ENCODE data around the gene KCNK10.

KCNK10 gene

DNA sequence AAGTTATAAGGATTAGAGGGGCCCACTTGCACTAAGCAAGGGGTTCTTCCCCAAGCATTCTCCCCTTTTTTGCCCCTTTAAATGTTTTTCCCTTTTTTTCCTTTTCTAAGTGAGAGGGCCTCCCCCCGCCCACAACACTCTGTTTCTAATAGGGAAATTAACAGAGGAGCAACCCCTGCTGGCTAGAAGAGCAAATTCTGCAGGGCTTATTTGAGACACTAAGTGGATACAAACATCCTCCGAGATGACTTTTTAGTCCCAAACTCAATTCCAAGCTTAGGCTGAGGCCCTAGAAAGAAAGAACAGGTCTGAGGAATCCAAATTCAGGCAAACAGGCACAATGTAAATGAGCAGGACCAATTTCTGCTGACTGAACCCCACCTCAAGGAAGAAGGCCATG lies 179.3 kb downstream of the KCNK10 start:
- Histone ChIP-seq H3K27me3 (ENCODE audit: insufficient read depth, low read depth) (no peaks in the 10 kb centered on the region), H3K4me3 (IDR thresholded peaks at IDR 0.05; ENCODE audit: insufficient read depth, low read depth, low read length) (no peak overlapping the region), H3K27ac (no peak overlapping the region), H3K79me2 (ENCODE audit: insufficient read depth, low read depth) (no peaks in the 10 kb centered on the region), H3K36me3 (ENCODE audit: insufficient read depth) (no peaks in the 10 kb centered on the region), H4K20me1 (ENCODE audit: insufficient read depth) (no peaks in the 10 kb centered on the region), H3K9ac (no peak overlapping the region), H3K4me2 (no peak overlapping the region), H2AFZ (ENCODE audit: low read depth) (no peak overlapping the region), H3K4me1 (ENCODE audit: low read depth, poor library complexity, severe bottlenecking) (no peaks in the 10 kb centered on the region)
- TF ChIP-seq, protein P1, sequence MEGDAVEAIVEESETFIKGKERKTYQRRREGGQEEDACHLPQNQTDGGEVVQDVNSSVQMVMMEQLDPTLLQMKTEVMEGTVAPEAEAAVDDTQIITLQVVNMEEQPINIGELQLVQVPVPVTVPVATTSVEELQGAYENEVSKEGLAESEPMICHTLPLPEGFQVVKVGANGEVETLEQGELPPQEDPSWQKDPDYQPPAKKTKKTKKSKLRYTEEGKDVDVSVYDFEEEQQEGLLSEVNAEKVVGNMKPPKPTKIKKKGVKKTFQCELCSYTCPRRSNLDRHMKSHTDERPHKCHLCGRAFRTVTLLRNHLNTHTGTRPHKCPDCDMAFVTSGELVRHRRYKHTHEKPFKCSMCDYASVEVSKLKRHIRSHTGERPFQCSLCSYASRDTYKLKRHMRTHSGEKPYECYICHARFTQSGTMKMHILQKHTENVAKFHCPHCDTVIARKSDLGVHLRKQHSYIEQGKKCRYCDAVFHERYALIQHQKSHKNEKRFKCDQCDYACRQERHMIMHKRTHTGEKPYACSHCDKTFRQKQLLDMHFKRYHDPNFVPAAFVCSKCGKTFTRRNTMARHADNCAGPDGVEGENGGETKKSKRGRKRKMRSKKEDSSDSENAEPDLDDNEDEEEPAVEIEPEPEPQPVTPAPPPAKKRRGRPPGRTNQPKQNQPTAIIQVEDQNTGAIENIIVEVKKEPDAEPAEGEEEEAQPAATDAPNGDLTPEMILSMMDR (conservative IDR thresholded peaks at IDR 0.05; ENCODE audit: low read depth, low read length) = no peak

DNA sequence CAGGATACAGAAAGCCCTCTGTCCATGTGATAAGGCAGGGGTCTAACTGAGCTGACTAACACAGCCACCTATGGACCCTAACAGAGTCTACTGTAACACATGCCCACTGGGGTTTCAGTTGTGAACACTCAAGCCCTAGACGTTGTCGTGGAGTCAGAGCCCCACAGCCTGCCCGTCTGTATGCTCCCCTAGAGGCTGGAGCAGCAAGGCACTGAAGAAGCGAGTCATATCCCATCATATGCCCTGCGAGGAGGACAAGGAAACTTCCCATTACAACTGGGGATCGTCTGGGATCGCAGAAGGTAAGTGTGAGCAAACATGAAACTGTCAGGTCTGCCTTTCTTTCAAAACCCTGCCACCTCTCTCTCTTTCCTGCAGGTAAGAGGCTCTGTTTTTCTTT lies 180.1 kb downstream of the KCNK10 start:
- Histone ChIP-seq H3K4me2 (no peak overlapping the region), H3K27me3 (ENCODE audit: insufficient read depth, low read depth) (no peaks in the 10 kb centered on the region), H3K36me3 (ENCODE audit: insufficient read depth) (no peaks in the 10 kb centered on the region), H4K20me1 (ENCODE audit: insufficient read depth) (no peaks in the 10 kb centered on the region), H3K4me1 (ENCODE audit: low read depth, poor library complexity, severe bottlenecking) (no peaks in the 10 kb centered on the region), H3K27ac (no peak overlapping the region), H3K79me2 (ENCODE audit: insufficient read depth, low read depth) (no peaks in the 10 kb centered on the region), H3K4me3 (IDR thresholded peaks at IDR 0.05; ENCODE audit: insufficient read depth, low read depth, low read length) (no peak overlapping the region), H2AFZ (ENCODE audit: low read depth) (no peak overlapping the region), H3K9ac (no peak overlapping the region)
- TF ChIP-seq, protein P1 (conservative IDR thresholded peaks at IDR 0.05; ENCODE audit: low read depth, low read length) = no peak

- H3K9ac ChIP-seq = no peak overlapping the region
- no peaks in the 10 kb centered on the region for H3K4me1 ChIP-seq (ENCODE audit: low read depth, poor library complexity, severe bottlenecking)
- no peaks in the 10 kb centered on the region for H3K27me3 ChIP-seq (ENCODE audit: insufficient read depth, low read depth)
- no peak overlapping the region for H2AFZ ChIP-seq (ENCODE audit: low read depth)
- no peak overlapping the region for H3K4me2 ChIP-seq
- TF ChIP-seq, protein P1 (conservative IDR thresholded peaks at IDR 0.05; ENCODE audit: low read depth, low read length) = no peak
- H3K27ac ChIP-seq = no peak overlapping the region
- H4K20me1 ChIP-seq (ENCODE audit: insufficient read depth) = no peaks in the 10 kb centered on the region
- H3K4me3 ChIP-seq (IDR thresholded peaks at IDR 0.05; ENCODE audit: insufficient read depth, low read depth, low read length) = no peak overlapping the region
- H3K36me3 ChIP-seq (ENCODE audit: insufficient read depth) = no peaks in the 10 kb centered on the region
- H3K79me2 ChIP-seq (ENCODE audit: insufficient read depth, low read depth) = no peaks in the 10 kb centered on the region
These were observed 182.2 kb downstream of the KCNK10 start for GRCh38 chr14:88140874-88141273.

GRCh38 chr14:88137327-88137726 lies 185.7 kb downstream of the KCNK10 start:
- TF ChIP-seq, protein P1 (conservative IDR thresholded peaks at IDR 0.05; ENCODE audit: low read depth, low read length) = no peak
- Histone ChIP-seq H3K36me3 (ENCODE audit: insufficient read depth) (no peaks in the 10 kb centered on the region), H3K4me2 (no peak overlapping the region), H3K27me3 (ENCODE audit: insufficient read depth, low read depth) (no peaks in the 10 kb centered on the region), H3K4me3 (IDR thresholded peaks at IDR 0.05; ENCODE audit: insufficient read depth, low read depth, low read length) (no peak overlapping the region), H4K20me1 (ENCODE audit: insufficient read depth) (no peaks in the 10 kb centered on the region), H3K79me2 (ENCODE audit: insufficient read depth, low read depth) (no peaks in the 10 kb centered on the region), H3K9ac (no peak overlapping the region), H2AFZ (ENCODE audit: low read depth) (no peak overlapping the region), H3K27ac (no peak overlapping the region), H3K4me1 (ENCODE audit: low read depth, poor library complexity, severe bottlenecking) (no peaks in the 10 kb centered on the region)
